ENCODE results near the gene STRN.

DNA sequence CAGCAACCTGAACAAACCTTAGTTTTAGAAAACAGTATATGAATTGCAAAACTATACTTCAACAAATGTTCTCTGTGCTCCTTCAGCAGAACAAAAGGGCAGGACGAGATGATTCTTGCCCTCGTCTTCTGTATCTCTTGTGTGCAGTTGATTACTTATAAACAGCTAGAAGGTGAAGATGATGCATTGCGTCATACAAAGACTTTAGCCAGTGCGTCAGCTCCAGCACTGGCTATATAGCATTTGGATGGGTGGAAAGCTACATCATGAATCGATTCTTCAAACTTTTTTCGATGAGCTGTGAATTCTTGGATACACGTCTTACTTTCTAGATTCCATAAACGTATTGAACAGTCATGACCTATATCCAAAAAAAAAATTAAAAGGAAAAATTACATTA is 117.1 kb downstream of the STRN start:
- TF ChIP-seq ZNF550 (CRISPR knock-in tag; IDR thresholded peaks at IDR 0.05; ENCODE audit: borderline replicate concordance), result no peak
- TF ChIP-seq ZNF678 (CRISPR knock-in tag; IDR thresholded peaks at IDR 0.05), result no peak
- TF ChIP-seq, protein P1, sequence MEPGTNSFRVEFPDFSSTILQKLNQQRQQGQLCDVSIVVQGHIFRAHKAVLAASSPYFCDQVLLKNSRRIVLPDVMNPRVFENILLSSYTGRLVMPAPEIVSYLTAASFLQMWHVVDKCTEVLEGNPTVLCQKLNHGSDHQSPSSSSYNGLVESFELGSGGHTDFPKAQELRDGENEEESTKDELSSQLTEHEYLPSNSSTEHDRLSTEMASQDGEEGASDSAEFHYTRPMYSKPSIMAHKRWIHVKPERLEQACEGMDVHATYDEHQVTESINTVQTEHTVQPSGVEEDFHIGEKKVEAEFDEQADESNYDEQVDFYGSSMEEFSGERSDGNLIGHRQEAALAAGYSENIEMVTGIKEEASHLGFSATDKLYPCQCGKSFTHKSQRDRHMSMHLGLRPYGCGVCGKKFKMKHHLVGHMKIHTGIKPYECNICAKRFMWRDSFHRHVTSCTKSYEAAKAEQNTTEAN (CRISPR knock-in tag; conservative IDR thresholded peaks at IDR 0.05), result no peak
- no peak for TF ChIP-seq GMEB2 (CRISPR knock-in tag; IDR thresholded peaks at IDR 0.05; ENCODE audit: low read depth)
